Lung microvascular endothelial cell (primary cell): ENCODE measurements around the gene SGTB. TPM values are rescaled to one million over a fixed set of nuclear protein-coding genes. Genes with fewer than 3 reads are reported as not detected.

Experiments used
- DNase-seq, 2 donors: peaks; one replicate each; pipeline versions ENCODE4 v3.0.0 to v3.0.0-alpha.2; 2010; ENCODE audit warnings: low read depth in 2 of 2
- total RNA-seq: library from RNA; depleted of rRNA; stranded (reverse); fragments of >200 nt; gene quantifications from 2 replicates; pipeline ENCODE4 v1.2.1, GENCODE V29; 2014

SGTB gene
- total RNA-seq, result 9.3 and 9.4 TPM in 2 replicates

- DNase-seq, result peak; percentile 81 to 89
Measured at GRCh38 chr5:65721720-65722574, at the start of gene SGTB, which contains the start of gene NLN. SGTB (minus strand) TSS chr5:65722109; CDS start chr5:65720807, 1,302 bp downstream. NLN (plus strand) TSS chr5:65722205; CDS start chr5:65722374, 169 bp downstream.

- no peak for DNase-seq
Measured at GRCh38 chr5:65771266-65771665, 49.4 kb upstream of the SGTB start.

- peak in 1 of 2 donors; percentile 86 for DNase-seq
Measured at GRCh38 chr5:65769539-65769938, 47.6 kb upstream of the SGTB start.

- no peak for DNase-seq
Measured at GRCh38 chr5:65768723-65769346, 46.9 kb upstream of the SGTB start.

GRCh38 chr5:65767565-65767964 is 45.7 kb upstream of the SGTB start:
- DNase-seq, result no peak

- no peak for DNase-seq
Measured at GRCh38 chr5:65766781-65767180, 44.9 kb upstream of the SGTB start.

GRCh38 chr5:65766175-65766574 is 44.3 kb upstream of the SGTB start:
- no peak for DNase-seq

GRCh38 chr5:65765582-65765981 is 43.7 kb upstream of the SGTB start:
- no peak for DNase-seq

GRCh38 chr5:65762234-65762633 is 40.3 kb upstream of the SGTB start:
- no peak for DNase-seq

GRCh38 chr5:65760504-65761275 is 38.8 kb upstream of the SGTB start:
- DNase-seq, result peak; percentile 84 to 94

- no peak for DNase-seq
Measured at GRCh38 chr5:65758546-65759144, 36.7 kb upstream of the SGTB start.

- no peak for DNase-seq
Measured at GRCh38 chr5:65753189-65753588, 31.3 kb upstream of the SGTB start.

- no peak for DNase-seq
Measured at GRCh38 chr5:65750938-65751337, 29.0 kb upstream of the SGTB start.

- DNase-seq, result no peak
Measured at GRCh38 chr5:65749956-65750355, 28.0 kb upstream of the SGTB start.

GRCh38 chr5:65749221-65749844 is 27.4 kb upstream of the SGTB start:
- no peak for DNase-seq

GRCh38 chr5:65742565-65743231 is 20.8 kb upstream of the SGTB start:
- DNase-seq, result peak; percentile 73 to 74

GRCh38 chr5:65739162-65739561 is 17.3 kb upstream of the SGTB start:
- DNase-seq, result no peak

GRCh38 chr5:65738305-65738704 is 16.4 kb upstream of the SGTB start:
- DNase-seq, result no peak

GRCh38 chr5:65737842-65738241 is 15.9 kb upstream of the SGTB start:
- DNase-seq, result no peak

- DNase-seq, result no peak
Measured at GRCh38 chr5:65736011-65736410, 14.1 kb upstream of the SGTB start.

- no peak for DNase-seq
Measured at GRCh38 chr5:65734921-65735320, 13.0 kb upstream of the SGTB start.
